AG04449 (cell line): Measurements from ENCODE around the gene PRKAG3.

Experiments used
- CTCF ChIA-PET: fragments of 350-600 bp; formaldehyde crosslinking; extraction: SDS; loops from one replicate; lab custom pipeline; 2021; ENCODE audit warnings: antibody characterized with exemption; lab: Yijun Ruan, JAX
- POLR2A ChIA-PET: fragments of 400-600, 350-600 bp; formaldehyde crosslinking; extraction: SDS; loops from one replicate; lab custom pipeline; 2020; ENCODE audit warnings: antibody characterized with exemption, inconsistent platforms; lab: Yijun Ruan, JAX
- DNase-seq: peaks from one replicate; pipeline ENCODE4 v3.0.0-alpha.2; 2010; ENCODE audit warnings: low read depth, low spot score
- H3K4me3 ChIP-seq: 2 replicates; pipeline ENCODE4 v1.5.1; 2011; ENCODE audit warnings: low read depth, mild to moderate bottlenecking, control low read depth, low read length
- TF ChIP-seq, protein P1 (sequence below): IDR thresholded peaks from one replicate; pipeline ENCODE4 v1.5.1; 2011; ENCODE audit warnings: mild to moderate bottlenecking, moderate library complexity, low read length, control low read depth, inconsistent platforms; ENCODE audit not compliant: insufficient read depth; ENCODE audit errors: missing control alignments

The PRKAG3 gene

DNA sequence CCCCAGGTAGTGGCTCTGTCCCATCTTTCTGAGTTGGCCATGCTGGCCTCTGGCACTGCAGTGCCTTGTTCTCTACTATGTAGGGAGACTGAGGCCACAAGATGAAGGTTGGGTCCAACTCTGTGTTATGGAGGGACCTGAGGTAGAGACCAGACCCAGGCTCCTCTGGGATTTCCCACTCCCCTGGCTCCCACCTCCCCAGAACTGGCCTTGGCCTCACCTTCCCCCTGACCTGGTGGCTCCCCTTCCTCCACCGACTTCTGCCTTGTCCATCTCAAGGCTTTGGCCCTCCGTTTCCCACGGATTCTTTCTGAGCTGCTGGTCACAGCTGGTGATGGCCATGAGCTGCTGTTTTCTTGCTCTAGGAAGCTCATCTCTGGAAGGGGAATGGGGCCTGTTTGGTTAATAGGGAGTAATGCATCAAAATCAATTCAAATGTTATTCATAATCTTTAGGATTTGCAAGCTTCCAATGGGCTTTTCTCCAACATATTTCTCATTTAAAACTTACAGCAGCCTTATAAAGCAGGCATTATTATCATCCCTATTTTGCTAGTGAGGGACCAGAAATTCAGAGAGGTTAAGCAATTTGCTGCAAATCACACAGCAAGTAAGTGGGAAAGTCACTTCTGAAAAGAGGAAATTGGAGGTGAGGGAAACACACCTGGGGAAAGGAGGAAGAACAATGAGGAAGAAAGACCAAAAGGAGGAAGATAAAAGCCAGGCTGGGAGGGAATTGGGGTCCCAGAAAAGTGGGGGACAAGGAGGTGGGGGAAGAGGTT, 887 bp downstream of the PRKAG3 start:
- DNase-seq = no peak
- ChIA-PET POLR2A (no interaction called here), CTCF (no interaction called here)
- TF ChIP-seq, protein P1, sequence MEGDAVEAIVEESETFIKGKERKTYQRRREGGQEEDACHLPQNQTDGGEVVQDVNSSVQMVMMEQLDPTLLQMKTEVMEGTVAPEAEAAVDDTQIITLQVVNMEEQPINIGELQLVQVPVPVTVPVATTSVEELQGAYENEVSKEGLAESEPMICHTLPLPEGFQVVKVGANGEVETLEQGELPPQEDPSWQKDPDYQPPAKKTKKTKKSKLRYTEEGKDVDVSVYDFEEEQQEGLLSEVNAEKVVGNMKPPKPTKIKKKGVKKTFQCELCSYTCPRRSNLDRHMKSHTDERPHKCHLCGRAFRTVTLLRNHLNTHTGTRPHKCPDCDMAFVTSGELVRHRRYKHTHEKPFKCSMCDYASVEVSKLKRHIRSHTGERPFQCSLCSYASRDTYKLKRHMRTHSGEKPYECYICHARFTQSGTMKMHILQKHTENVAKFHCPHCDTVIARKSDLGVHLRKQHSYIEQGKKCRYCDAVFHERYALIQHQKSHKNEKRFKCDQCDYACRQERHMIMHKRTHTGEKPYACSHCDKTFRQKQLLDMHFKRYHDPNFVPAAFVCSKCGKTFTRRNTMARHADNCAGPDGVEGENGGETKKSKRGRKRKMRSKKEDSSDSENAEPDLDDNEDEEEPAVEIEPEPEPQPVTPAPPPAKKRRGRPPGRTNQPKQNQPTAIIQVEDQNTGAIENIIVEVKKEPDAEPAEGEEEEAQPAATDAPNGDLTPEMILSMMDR = no peak
- no peak overlapping the region for H3K4me3 ChIP-seq

- POLR2A ChIA-PET = no interaction called here
- TF ChIP-seq, protein P1 = no peak
- DNase-seq = no peak
- no peak overlapping the region for H3K4me3 ChIP-seq
- CTCF ChIA-PET = interaction anchor here (1.2 to 2.6 kb wide), 2 partner anchors 8 to 18 kb away, joined by 4 to 12 read pairs; no protein-coding TSS in a partner anchor
Measured at GRCh38 chr2:218829868-218830451, 1.6 kb downstream of the PRKAG3 start.

- ChIA-PET POLR2A (no interaction called here), CTCF (interaction anchor here (1.1 to 2.6 kb wide), 2 partner anchors 20 to 48 kb away, joined by 4 to 12 read pairs; no protein-coding TSS in a partner anchor)
- TF ChIP-seq, protein P1 = no peak
- no peak for DNase-seq
- no peak overlapping the region for H3K4me3 ChIP-seq
Measured at GRCh38 chr2:218828477-218828778, 3.2 kb downstream of the PRKAG3 start.

GRCh38 chr2:218827701-218828476, 3.7 kb downstream of the PRKAG3 start:
- no peak overlapping the region for H3K4me3 ChIP-seq
- CTCF ChIA-PET = interaction anchor here (1.1 to 2.6 kb wide), 2 partner anchors 20 to 49 kb away, joined by 4 to 12 read pairs; no protein-coding TSS in a partner anchor
- DNase-seq = no peak
- POLR2A ChIA-PET = no interaction called here
- TF ChIP-seq, protein P1 = no peak

GRCh38 chr2:218826791-218827190, 4.8 kb downstream of the PRKAG3 start:
- ChIA-PET POLR2A (no interaction called here), CTCF (interaction anchor here (1.0 kb wide), 1 partner anchor 21 kb away, joined by 3 read pairs; no protein-coding TSS in a partner anchor)
- TF ChIP-seq, protein P1 = no peak
- no peak overlapping the region for H3K4me3 ChIP-seq
- no peak for DNase-seq

- CTCF ChIA-PET = interaction anchor here (2.6 kb wide), 1 partner anchor 24 kb away, joined by 7 read pairs; no protein-coding TSS in a partner anchor
- POLR2A ChIA-PET = no interaction called here
- no peak overlapping the region for H3K4me3 ChIP-seq
- TF ChIP-seq, protein P1 = no peak
- DNase-seq = no peak
Measured at GRCh38 chr2:218824004-218824403, 7.6 kb downstream of the PRKAG3 start.
